MM.1S (cell line): ENCODE data around the gene IPO7.

Source experiments
- DNase-seq: peaks from one replicate; pipeline ENCODE4 v3.0.0-alpha.2; 2015
- H2AFZ ChIP-seq: fragments of 300-600 bp; sonication (generic); 2 replicates; pipeline ENCODE4 v1.6.0; 2016; ENCODE audit warnings: antibody characterized with exemption, low read length
- H3F3A ChIP-seq: fragments of 300-600 bp; sonication (generic); 2 replicates; pipeline ENCODE4 v1.6.1; 2016; ENCODE audit warnings: mild to moderate bottlenecking, antibody characterized with exemption, low read length, moderate library complexity, mixed read lengths; ENCODE audit not compliant: insufficient read depth
- H3K27ac ChIP-seq: fragments of 300-600 bp; sonication (generic); 2 replicates; pipeline ENCODE4 v1.5.1; 2016; ENCODE audit warnings: mild to moderate bottlenecking, low read length
- H3K27me3 ChIP-seq: fragments of 300-600 bp; sonication (generic); replicated peaks from 2 replicates; pipeline ENCODE4 v1.6.0; 2016; ENCODE audit warnings: low read length; ENCODE audit not compliant: insufficient read depth
- H3K36me3 ChIP-seq: fragments of 300-600 bp; sonication (generic); replicated peaks from 2 replicates; pipeline ENCODE4 v1.6.1; 2016; ENCODE audit warnings: mild to moderate bottlenecking, low read length, mixed read lengths; ENCODE audit not compliant: insufficient read depth
- H3K4me1 ChIP-seq: fragments of 300-600 bp; sonication (generic); 2 replicates; pipeline ENCODE4 v1.6.1; 2016; ENCODE audit warnings: low read length, mixed read lengths
- H3K4me2 ChIP-seq: fragments of 300-600 bp; sonication (generic); 2 replicates; pipeline ENCODE4 v1.6.0; 2016; ENCODE audit warnings: low read depth, low read length
- H3K4me3 ChIP-seq: fragments of 300-600 bp; sonication (generic); 2 replicates; pipeline ENCODE4 v1.5.1; 2016; ENCODE audit warnings: low read length, mixed read lengths
- H3K79me2 ChIP-seq: fragments of 300-600 bp; sonication (generic); 2 replicates; pipeline ENCODE4 v1.6.1; 2016; ENCODE audit warnings: mixed run types, low read length, mixed read lengths
- H3K9ac ChIP-seq: fragments of 300-600 bp; sonication (generic); 2 replicates; pipeline ENCODE4 v1.6.1; 2016; ENCODE audit warnings: low read length, mixed read lengths
- H3K9me2 ChIP-seq: fragments of 300-600 bp; sonication (generic); replicated peaks from 2 replicates; pipeline ENCODE4 v1.6.1; 2016; ENCODE audit warnings: mild to moderate bottlenecking, low read length, mixed read lengths; ENCODE audit not compliant: insufficient read depth
- H3K9me3 ChIP-seq: fragments of 300-600 bp; sonication (generic); replicated peaks from 2 replicates; pipeline ENCODE4 v1.6.1; 2016; ENCODE audit warnings: mild to moderate bottlenecking, low read length, mixed read lengths; ENCODE audit not compliant: insufficient read depth
- H4K20me1 ChIP-seq: fragments of 300-600 bp; sonication (generic); 2 replicates; pipeline ENCODE4 v1.6.1; 2016; ENCODE audit warnings: mild to moderate bottlenecking, low read length, moderate library complexity, mixed read lengths; ENCODE audit not compliant: insufficient read depth
- EZH2 ChIP-seq: fragments of 300-600 bp; sonication (generic); optimal IDR thresholded peaks from 2 replicates; pipeline ENCODE3; 2017; ENCODE audit warnings: low read depth, mild to moderate bottlenecking, antibody characterized with exemption, low read length, mixed read lengths
- EZH2phosphoT487 ChIP-seq: fragments of 300-600 bp; sonication (generic); IDR thresholded peaks from 2 replicates; pipeline ENCODE4 v1.6.1; 2018; ENCODE audit warnings: antibody characterized with exemption, low read length
- TF ChIP-seq, protein P1 (sequence below): fragments of 300-600 bp; sonication (generic); IDR thresholded peaks from 2 replicates; pipeline ENCODE4 v1.5.1; 2016; ENCODE audit warnings: antibody characterized with exemption, low read length, mixed read lengths

IPO7 gene

DNA sequence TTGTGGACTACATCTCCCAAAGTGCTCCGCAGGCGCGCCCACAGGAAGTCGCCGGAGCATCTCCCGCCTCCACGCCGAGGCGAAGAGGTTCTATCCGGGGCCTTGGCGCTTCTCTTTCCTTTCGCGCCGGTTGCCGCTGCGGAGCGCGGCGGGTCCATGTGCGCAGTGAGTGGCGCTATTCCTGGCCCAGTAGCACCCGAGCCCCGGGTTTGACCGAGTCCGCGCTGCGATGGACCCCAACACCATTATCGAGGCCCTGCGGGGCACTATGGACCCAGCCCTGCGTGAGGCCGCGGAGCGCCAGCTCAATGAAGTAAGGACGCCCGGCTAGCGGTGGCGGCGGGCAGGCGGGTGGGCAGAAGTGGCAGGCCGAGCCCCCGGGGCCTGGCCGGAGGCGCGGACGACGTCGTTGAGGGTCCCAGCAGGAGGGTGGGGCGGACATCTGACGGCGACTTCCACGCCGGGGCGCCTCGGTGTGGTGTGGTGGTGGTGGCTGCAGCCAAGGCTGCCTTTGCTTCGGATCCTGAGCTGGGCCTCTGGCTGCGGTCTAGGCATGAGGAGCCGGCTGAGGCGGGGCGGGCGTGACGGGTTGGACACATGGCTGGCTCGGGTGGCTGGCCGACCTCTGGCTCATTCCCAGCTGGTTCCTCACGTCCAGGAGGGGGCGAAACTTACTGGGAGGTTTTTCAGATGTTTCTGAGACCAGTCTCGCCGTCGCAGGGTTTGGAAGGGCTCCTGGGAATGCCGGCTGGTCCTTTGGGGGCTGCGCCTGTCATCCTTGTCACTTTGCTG lies at the start of gene IPO7:
IPO7 (plus strand) TSS at position 118 of the 792 bp plus-strand sequence; CDS start at position 230, 112 bp downstream.
- Histone ChIP-seq H3K4me3 (peak within 1 kb of the TSS; percentile 93), H3K27me3 (no peaks in the 10 kb centered on the region), H3K9me3 (no peaks in the 10 kb centered on the region), H3K4me2 (peak within 1 kb of the TSS; percentile 74), H2AFZ (peak within 1 kb of the TSS; percentile 79), H3K79me2 (peaks cover 53% of the 10 kb centered on the region), H3K9ac (peak within 1 kb of the TSS; percentile 96), H3K36me3 (peaks cover 7% of the 10 kb centered on the region; the same call in 1 of the 2 replicates), H3K4me1 (0 out of 2 replicates have a peak, but pooled peaks cover 9% of the 10 kb centered on the region), H3K9me2 (no peaks in the 10 kb centered on the region), H3F3A (no peaks in the 10 kb centered on the region), H3K27ac (peak within 1 kb of the TSS; percentile 78), H4K20me1 (peaks cover 35% of the 10 kb centered on the region)
- peak; percentile 94 for DNase-seq
- TF ChIP-seq, protein P1, sequence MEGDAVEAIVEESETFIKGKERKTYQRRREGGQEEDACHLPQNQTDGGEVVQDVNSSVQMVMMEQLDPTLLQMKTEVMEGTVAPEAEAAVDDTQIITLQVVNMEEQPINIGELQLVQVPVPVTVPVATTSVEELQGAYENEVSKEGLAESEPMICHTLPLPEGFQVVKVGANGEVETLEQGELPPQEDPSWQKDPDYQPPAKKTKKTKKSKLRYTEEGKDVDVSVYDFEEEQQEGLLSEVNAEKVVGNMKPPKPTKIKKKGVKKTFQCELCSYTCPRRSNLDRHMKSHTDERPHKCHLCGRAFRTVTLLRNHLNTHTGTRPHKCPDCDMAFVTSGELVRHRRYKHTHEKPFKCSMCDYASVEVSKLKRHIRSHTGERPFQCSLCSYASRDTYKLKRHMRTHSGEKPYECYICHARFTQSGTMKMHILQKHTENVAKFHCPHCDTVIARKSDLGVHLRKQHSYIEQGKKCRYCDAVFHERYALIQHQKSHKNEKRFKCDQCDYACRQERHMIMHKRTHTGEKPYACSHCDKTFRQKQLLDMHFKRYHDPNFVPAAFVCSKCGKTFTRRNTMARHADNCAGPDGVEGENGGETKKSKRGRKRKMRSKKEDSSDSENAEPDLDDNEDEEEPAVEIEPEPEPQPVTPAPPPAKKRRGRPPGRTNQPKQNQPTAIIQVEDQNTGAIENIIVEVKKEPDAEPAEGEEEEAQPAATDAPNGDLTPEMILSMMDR, result 0 out of 2 replicates have a peak, but pooled peaks have one; percentile 6
- TF ChIP-seq EZH2 (no peak), EZH2phosphoT487 (no peak)

DNA sequence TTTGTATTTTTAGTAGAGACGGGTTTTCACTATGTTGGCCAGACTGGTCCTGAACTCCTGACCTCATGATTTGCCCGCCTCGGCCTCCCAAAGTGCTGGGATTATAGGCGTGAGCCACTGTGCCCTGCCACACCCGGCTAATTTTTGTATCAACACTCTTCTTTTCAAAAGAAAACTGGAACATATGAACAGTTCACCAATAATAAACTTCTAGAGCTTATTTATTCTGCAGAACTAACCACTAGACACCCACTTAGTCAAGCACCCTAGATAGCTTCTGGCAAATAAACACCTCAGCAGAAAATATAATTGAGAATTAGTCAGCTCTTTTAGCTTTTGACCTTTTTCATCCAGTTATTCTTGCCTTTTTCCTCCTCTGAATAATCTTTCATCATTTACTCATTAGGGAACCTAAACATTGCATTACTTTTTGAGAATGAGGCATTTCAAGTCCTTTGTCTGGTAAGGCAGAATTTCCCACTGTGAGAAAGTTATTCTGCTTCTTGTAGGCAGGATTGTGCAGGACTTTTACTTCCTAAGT lies 42.7 kb upstream of the IPO7 start:
- H3K27ac ChIP-seq, result no peak overlapping the region
- H3K9me2 ChIP-seq, result no peaks in the 10 kb centered on the region
- no peak overlapping the region for H3K9ac ChIP-seq
- no peaks in the 10 kb centered on the region for H3K36me3 ChIP-seq
- no peaks in the 10 kb centered on the region for H4K20me1 ChIP-seq
- no peaks in the 10 kb centered on the region for H3K79me2 ChIP-seq
- no peaks in the 10 kb centered on the region for H3K9me3 ChIP-seq
- H3K4me2 ChIP-seq, result no peak overlapping the region
- H3K4me1 ChIP-seq, result no peaks in the 10 kb centered on the region
- no peak for DNase-seq
- H3K4me3 ChIP-seq, result no peak overlapping the region
- H3F3A ChIP-seq, result no peaks in the 10 kb centered on the region
- H3K27me3 ChIP-seq, result no peaks in the 10 kb centered on the region
- no peak overlapping the region for H2AFZ ChIP-seq
- TF ChIP-seq, protein P1, result no peak
- no peak for TF ChIP-seq EZH2

DNA sequence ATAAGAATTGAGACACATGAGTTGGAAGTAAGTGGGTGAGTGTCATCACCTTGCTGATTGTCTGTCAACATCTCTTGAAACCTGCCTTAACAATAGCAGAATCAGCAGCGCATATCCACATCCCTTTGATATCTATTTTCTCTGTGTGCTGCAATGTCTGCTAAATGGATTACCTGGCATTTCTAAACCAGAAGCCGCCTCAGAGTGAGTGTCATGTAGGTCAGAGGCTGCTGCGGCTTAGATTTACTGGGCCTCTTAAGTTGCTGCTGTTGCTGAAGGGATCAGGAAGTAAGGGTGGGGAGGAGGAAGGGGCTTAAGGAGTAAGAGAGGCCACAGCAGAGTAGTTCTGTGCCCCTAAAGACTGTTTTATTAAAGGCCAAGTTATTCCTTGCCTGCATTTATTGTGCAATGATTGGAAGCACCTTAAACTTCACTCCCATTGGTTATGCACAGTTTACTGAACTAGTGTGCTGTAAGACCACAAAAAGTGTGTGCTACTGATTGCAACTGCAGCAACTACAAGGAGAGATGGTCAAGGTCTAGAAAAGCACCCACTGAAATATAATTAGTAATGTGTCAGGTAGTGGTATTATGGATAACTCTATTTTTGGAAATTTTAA lies 40.3 kb upstream of the IPO7 start:
- Histone ChIP-seq H3K9ac (no peak overlapping the region), H3K4me3 (no peak overlapping the region), H2AFZ (no peak overlapping the region), H3K4me1 (no peaks in the 10 kb centered on the region), H3K9me3 (no peaks in the 10 kb centered on the region), H3K9me2 (no peaks in the 10 kb centered on the region), H3K27me3 (no peaks in the 10 kb centered on the region), H3F3A (no peaks in the 10 kb centered on the region), H4K20me1 (no peaks in the 10 kb centered on the region), H3K27ac (no peak overlapping the region), H3K36me3 (no peaks in the 10 kb centered on the region), H3K4me2 (no peak overlapping the region), H3K79me2 (no peaks in the 10 kb centered on the region)
- no peak for TF ChIP-seq EZH2
- TF ChIP-seq EZH2phosphoT487, result no peak
- TF ChIP-seq, protein P1, result no peak
- no peak for DNase-seq
